ENCODE data around the gene EVC. TPM values are rescaled to one million over a fixed set of nuclear protein-coding genes. Genes with fewer than 3 reads are reported as not detected.

The EVC gene
- polyA plus RNA-seq (2012; ENCODE audit: missing spikeins), result 5.2 TPM

DNA sequence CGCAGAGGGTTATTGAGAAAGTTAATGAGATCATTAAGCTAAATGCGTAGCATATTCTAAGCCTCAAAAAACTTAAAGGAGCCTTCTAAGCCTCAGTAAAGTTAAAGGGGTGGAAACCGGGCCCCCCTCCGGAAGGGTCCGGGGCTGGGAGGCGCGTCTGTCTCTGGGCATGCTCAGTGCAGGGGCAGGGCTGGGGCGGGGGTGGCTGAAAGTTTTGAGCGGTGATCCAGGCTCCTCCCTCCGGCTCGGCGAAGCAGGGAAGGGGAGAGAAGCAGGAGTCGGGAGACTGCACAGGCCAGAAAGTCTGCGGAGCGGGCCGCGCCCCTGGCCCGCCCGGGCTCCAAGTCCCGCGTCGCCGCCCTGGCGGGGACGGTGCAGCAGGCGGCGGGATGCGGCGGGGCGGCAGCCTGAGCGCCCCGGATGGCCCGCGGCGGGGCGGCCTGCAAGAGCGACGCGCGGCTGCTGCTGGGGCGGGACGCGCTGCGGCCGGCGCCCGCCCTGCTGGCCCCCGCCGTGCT lies at the start of gene EVC:
Gene EVC (plus strand): TSS at position 241 of the 518 bp plus-strand sequence. CDS start 180 bp downstream, at position 421.
- peak; percentile 14 for FAIRE-seq
- no peak for DNase-seq (ENCODE audit: insufficient read length)
- TF ChIP-seq POLR2AphosphoS5 (IDR thresholded peaks at IDR 0.05; ENCODE audit: low read depth, low read length), result no peak
- TF ChIP-seq POLR2A (IDR thresholded peaks at IDR 0.05; ENCODE audit: low read depth, low read length), result peak; percentile 31; the same call in 1 of the 2 replicates

DNA sequence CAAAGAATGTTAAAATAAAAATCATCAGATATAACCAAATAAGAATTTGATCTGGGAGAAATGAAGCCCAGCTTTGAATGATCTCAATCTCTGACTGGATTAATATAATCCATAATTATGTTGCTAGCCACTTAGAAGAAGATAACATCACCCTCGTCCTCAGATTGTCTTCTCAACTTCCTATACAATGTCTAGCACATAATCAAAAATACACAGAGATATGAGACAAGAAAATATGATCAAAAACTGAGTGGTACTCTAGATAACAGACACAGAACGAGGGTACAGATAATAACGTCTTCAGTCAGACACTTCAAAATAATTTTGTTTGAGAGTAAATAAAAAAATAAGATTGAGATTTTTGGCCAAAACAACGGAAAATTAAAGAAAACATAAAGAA lies 49.8 kb upstream of the EVC start:
- no peak for TF ChIP-seq TAF1 (IDR thresholded peaks at IDR 0.05; ENCODE audit: borderline replicate concordance, low read depth, low read length)
- no peak for TF ChIP-seq POLR2AphosphoS5 (IDR thresholded peaks at IDR 0.05; ENCODE audit: low read depth, low read length)
- TF ChIP-seq POLR2A (IDR thresholded peaks at IDR 0.05; ENCODE audit: low read depth, low read length), result no peak
- no peak for FAIRE-seq

DNA sequence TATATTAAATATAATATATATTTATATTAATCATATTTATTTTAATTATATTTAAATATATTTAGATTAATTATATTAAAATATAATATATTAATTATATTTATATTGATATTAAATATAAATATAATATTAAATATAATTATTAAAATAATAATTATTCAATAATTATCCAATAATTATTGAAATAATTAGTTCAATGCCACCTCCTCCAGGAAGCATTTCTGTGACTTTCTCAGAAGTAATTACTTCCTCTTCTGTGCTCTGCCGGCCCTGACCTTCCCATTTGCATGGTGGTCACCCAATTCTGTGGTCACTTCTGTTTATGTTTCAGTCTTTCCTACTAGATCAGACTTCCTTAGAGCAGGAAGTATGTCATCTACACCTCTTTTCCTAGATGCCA lies 48.4 kb upstream of the EVC start:
- FAIRE-seq (no peak), DNase-seq (ENCODE audit: insufficient read length) (no peak)
- no peak for TF ChIP-seq POLR2AphosphoS5 (IDR thresholded peaks at IDR 0.05; ENCODE audit: low read depth, low read length)
- TF ChIP-seq POLR2A (IDR thresholded peaks at IDR 0.05; ENCODE audit: low read depth, low read length), result no peak
- TF ChIP-seq TAF1 (IDR thresholded peaks at IDR 0.05; ENCODE audit: borderline replicate concordance, low read depth, low read length), result no peak

More for the DNA sequence above, 49.8 kb upstream of the EVC start:
- no peak for DNase-seq (ENCODE audit: insufficient read length)

DNA sequence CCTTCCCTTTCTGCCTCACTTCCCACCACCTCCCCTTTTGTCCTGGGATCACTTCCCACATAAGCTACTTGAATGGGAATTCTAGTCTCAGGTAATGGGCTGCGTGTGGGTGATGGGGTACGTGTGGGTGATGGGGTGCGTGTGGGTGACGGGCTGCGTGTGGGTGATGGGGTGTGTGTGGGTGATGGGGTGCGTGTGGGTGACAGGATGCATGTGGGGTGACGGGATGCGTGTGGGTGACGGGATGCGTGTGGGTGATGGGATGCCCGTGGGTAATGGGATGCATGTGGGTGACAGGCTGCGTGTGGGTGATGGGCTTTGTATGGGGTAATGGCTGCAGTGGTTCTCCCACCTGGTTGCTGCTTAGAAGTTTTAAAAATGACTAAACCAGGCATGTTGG lies 46.2 kb upstream of the EVC start:
- no peak for TF ChIP-seq POLR2AphosphoS5 (IDR thresholded peaks at IDR 0.05; ENCODE audit: low read depth, low read length)
- TF ChIP-seq POLR2A (IDR thresholded peaks at IDR 0.05; ENCODE audit: low read depth, low read length), result no peak
- TF ChIP-seq TAF1 (IDR thresholded peaks at IDR 0.05; ENCODE audit: borderline replicate concordance, low read depth, low read length), result no peak
- FAIRE-seq (no peak), DNase-seq (ENCODE audit: insufficient read length) (no peak)

DNA sequence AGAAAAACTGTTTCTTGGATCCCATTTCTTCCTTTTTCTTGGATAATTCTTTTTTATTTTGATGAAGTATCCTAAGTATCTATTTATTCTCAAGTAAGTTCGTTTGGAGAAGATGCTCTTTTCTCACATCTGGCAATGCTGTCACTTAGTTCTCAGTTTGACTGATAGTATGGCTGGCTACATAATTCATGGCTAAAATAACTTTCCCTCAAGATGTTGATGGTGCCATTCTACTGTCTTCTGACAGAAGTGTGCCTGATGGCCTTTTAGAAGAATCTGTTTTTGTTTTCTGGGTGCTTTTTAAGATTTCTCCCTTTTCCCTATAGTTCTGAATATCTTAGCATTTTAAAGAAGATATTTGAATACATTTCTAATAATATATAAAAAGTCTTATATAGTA lies 44.3 kb upstream of the EVC start:
- no peak for FAIRE-seq
- no peak for TF ChIP-seq TAF1 (IDR thresholded peaks at IDR 0.05; ENCODE audit: borderline replicate concordance, low read depth, low read length)
- no peak for TF ChIP-seq POLR2A (IDR thresholded peaks at IDR 0.05; ENCODE audit: low read depth, low read length)
- no peak for TF ChIP-seq POLR2AphosphoS5 (IDR thresholded peaks at IDR 0.05; ENCODE audit: low read depth, low read length)
- DNase-seq (ENCODE audit: insufficient read length), result no peak

DNA sequence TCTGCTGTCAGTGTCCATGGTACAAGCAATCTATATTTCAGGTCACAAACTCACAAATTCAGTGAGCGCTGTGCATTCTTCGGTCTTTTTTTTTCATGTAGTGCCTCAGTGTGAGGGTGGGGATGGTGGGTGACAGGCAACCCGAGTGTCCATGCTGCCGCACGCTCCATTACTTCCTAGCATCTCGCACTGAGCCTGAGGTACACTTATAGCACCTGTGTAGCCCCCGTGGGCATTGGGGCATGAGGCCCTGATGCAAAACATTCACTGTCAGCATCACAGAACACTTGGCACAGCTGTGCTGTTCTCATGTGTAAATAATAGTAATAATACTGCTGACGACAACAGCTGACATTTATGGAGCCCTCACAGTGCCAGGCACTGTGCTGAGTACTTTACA lies 34.2 kb upstream of the EVC start:
- TF ChIP-seq POLR2A (IDR thresholded peaks at IDR 0.05; ENCODE audit: low read depth, low read length) (no peak), TAF1 (IDR thresholded peaks at IDR 0.05; ENCODE audit: borderline replicate concordance, low read depth, low read length) (no peak), POLR2AphosphoS5 (IDR thresholded peaks at IDR 0.05; ENCODE audit: low read depth, low read length) (no peak)
- DNase-seq (ENCODE audit: insufficient read length) (no peak), FAIRE-seq (no peak)

DNA sequence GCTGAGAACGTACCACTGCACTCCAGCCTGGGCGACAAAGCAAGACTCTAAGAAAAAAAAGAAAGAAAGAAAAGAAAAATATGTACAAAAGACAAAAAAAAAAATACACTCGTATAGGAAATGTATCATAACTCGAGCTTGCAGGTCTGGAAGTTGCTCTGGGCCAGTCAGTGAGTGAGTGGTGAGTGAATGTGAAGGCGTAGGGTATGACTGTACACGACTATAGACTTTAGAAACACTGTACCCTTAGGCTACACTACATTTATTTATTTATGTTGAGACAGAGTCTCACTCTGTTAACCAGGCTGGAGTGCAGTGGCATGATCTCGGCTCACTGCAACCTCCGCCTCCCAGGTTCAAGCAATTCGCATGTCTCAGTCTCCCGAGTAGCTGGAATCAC lies 32.0 kb upstream of the EVC start:
- TF ChIP-seq POLR2A (IDR thresholded peaks at IDR 0.05; ENCODE audit: low read depth, low read length) (no peak), TAF1 (IDR thresholded peaks at IDR 0.05; ENCODE audit: borderline replicate concordance, low read depth, low read length) (no peak), POLR2AphosphoS5 (IDR thresholded peaks at IDR 0.05; ENCODE audit: low read depth, low read length) (no peak)
- DNase-seq (ENCODE audit: insufficient read length), result no peak
- no peak for FAIRE-seq

DNA sequence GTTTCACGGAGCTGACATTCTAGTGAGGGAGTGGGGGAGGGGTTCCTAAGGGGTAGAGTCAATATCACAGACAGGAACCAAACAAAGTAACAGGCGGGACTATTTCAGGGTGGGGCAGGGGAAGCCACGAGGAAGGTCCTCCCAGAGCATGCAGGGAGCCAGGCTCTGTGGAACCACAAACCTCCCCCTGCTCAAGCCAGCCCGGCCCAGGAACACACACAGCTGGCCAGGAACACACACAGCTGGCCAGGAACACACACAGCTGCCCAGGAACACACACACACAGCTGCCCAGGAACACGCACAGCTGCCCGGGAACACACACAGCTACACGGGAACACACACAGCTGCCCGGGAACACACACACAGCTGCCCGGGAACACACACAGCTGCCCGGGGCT lies 27.4 kb upstream of the EVC start:
- TF ChIP-seq POLR2AphosphoS5 (IDR thresholded peaks at IDR 0.05; ENCODE audit: low read depth, low read length) (no peak), POLR2A (IDR thresholded peaks at IDR 0.05; ENCODE audit: low read depth, low read length) (no peak), TAF1 (IDR thresholded peaks at IDR 0.05; ENCODE audit: borderline replicate concordance, low read depth, low read length) (no peak)
- DNase-seq (ENCODE audit: insufficient read length), result no peak
- FAIRE-seq, result no peak

DNA sequence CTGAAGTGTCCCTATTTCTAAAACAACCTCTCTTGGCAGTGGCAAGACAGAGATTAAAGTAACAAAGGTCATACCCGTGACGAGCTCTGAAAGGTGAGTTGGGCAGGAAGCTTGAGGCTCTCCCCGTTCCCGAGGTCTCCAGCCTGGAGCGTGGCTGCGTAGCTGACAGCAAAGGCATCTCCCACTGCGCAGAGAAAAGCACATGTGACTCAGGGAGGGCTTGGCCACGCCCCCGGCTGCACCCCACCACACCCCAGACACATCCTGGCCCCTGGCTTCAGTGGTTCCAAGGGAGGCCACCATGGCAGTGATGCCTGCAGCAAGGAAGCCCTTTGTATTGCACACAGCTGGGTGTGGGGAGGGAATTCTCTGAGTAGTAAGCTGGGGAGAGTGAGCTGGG lies 25.7 kb upstream of the EVC start:
- FAIRE-seq (no peak), DNase-seq (ENCODE audit: insufficient read length) (no peak)
- no peak for TF ChIP-seq POLR2A (IDR thresholded peaks at IDR 0.05; ENCODE audit: low read depth, low read length)
- TF ChIP-seq POLR2AphosphoS5 (IDR thresholded peaks at IDR 0.05; ENCODE audit: low read depth, low read length), result no peak

DNA sequence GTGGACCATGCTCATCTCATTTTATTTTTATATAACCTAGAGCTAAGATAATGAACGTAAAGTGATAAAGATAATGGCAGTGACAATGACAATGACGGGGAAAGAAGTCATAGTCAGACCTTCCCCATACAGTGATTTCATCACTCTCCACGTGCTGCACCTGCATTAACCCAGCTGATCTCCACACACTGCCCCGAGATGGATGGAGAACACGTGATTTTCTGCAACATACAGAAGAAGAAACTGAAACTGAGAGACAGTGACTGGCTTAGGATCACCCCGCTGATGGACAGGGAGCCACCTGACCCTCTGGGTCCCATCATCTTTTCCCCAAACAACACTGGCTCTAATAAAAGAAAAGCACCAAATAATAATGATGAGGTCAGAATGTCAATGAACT lies 24.7 kb upstream of the EVC start:
- FAIRE-seq (peak; percentile 67), DNase-seq (ENCODE audit: insufficient read length) (no peak)
- TF ChIP-seq POLR2A (IDR thresholded peaks at IDR 0.05; ENCODE audit: low read depth, low read length) (no peak), TAF1 (IDR thresholded peaks at IDR 0.05; ENCODE audit: borderline replicate concordance, low read depth, low read length) (no peak), POLR2AphosphoS5 (IDR thresholded peaks at IDR 0.05; ENCODE audit: low read depth, low read length) (no peak)

DNA sequence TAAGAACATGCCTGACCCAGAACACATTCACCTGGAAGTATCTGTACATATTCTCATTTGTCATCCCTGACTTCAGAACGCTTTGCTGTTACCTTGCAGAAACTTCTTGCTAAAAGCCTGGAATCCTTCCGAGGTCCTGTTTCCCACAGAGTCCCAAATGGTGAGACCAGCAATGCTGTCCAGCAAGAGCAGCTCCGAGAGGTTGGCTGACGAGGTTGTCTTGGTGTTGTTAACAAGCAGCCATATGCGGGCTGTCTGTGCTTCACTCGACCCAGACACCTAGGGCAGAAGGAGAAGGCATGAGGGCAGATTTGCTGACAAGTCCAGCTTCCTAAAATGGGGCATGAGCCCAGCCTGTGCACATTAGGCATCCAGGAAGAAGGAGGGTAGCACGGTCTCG lies 21.9 kb upstream of the EVC start:
- TF ChIP-seq TAF1 (IDR thresholded peaks at IDR 0.05; ENCODE audit: borderline replicate concordance, low read depth, low read length), result no peak
- FAIRE-seq (no peak), DNase-seq (ENCODE audit: insufficient read length) (no peak)

DNA sequence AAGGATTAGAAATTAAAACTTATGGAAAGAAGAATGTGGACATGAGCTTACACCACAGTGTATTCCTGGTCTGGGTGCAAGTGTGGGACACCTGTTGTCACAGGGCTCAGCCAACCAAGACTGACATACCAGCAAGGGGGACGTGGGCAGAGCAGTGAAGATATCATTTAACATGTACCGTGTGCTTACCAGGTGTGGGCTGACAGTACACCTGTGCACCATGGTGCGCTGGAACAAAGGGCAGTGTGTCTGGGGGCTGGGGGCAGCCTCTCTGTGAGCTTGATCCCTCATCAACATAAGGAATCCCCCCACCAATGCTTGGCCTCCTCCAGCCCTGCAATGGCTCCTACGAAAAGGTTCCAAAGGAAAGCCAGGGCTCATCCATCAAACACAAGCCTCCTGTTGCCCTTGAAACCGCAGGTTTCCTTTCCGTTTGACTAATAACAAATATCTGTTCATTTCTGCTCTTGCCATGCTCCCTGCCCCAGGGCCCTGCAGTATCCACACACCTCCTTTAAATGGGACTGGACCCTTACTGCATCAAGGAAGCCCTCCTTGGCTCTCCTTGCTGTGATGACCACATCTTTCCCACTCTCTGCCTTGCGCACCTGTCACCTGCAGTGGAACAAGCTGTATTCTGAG lies 19.4 kb upstream of the EVC start:
- TF ChIP-seq TAF1 (IDR thresholded peaks at IDR 0.05; ENCODE audit: borderline replicate concordance, low read depth, low read length) (no peak), POLR2A (IDR thresholded peaks at IDR 0.05; ENCODE audit: low read depth, low read length) (no peak), POLR2AphosphoS5 (IDR thresholded peaks at IDR 0.05; ENCODE audit: low read depth, low read length) (no peak)
- FAIRE-seq (no peak), DNase-seq (ENCODE audit: insufficient read length) (no peak)
